ENCODE results near the gene PTDSS2. TPM values are rescaled to one million over a fixed set of nuclear protein-coding genes. Genes with fewer than 3 reads are reported as not detected.

The PTDSS2 gene
- total RNA-seq, 4 donors from 2014 or later = 22.3 to 31.0 (median 25.3) TPM

DNA sequence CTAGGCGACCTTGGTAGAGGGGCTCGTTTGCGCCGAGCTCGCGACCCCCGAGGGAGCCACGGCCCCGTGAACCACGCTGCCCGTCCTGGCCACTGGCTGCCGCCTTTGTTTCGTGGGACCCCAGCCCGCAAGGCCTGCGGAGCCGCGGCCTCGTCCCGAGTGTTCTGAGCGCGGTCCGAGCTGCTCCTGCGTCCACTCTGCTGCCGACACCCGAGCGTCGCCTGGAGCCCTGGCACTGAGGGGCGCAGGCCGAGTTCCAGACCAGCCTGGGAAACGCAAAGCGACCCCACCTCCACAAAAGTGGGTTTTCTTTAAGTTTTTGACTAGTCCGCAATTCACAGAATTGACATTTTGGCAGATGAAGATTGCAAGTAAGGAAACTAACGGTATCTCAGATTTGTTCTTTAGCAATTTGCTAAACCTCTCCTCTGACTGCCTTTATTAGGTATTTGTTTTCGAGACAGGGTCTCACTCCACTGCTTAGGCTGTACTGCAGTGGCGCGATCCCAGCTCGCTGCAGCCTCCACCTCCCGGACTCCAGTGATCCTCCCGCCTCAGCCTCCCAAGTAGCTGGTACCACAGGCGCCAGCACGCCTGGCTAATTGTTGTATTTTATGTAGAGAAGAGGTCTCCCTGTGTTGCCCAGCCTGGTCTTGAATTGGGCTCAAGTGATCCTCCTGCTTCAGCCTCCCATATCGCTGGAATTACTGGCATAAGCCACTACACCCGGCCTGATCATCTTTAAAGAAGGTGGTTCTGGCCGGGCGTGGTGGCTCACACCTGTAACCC lies 57.8 kb downstream of the PTDSS2 start:
- Histone ChIP-seq H3K36me3 (peaks cover 9% of the 10 kb centered on the region), H3K27ac (peak overlapping the region; percentile 100), H3K4me1 (peaks cover 42% of the 10 kb centered on the region), H3K4me3 (peak overlapping the region; percentile 83), H3K9me3 (no peaks in the 10 kb centered on the region), H3K27me3 (no peaks in the 10 kb centered on the region)
- TF ChIP-seq EP300 (IDR thresholded peaks at IDR 0.05) (no peak), POLR2AphosphoS5 (IDR thresholded peaks at IDR 0.05) (no peak)
- DNase-seq (ENCODE audit: low spot score in 2 of 2) = peak in 1 of 2 donors; percentile 69
- WGBS = 62% methylated on average over 30 of the region's 45 CpGs

DNA sequence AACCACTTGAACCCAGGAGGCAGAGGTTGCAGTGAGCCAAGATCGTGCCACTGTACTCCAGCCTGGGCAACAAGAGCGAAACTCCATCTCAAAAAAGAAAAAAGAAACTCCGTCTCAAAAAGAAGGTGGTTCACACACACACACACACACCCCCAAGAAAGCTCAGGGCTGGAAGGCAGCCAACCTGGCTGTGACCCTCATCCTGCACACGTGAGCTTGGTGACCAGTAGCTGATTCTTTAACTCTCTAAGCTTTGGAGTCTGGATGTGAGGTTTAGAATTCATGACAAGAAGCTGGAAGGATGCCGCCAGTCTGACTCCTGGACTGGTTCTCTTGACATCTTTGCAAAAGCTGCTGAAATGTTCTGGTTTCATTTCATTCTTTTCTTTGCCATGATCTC lies 58.9 kb downstream of the PTDSS2 start:
- H3K4me1 ChIP-seq = peaks cover 32% of the 10 kb centered on the region
- DNase-seq (ENCODE audit: low spot score in 2 of 2) = no peak
- no peak overlapping the region for H3K27ac ChIP-seq
- no peaks in the 10 kb centered on the region for H3K9me3 ChIP-seq
- H3K27me3 ChIP-seq = no peaks in the 10 kb centered on the region
- no peak overlapping the region for H3K4me3 ChIP-seq
- no peak for TF ChIP-seq POLR2A (IDR thresholded peaks at IDR 0.05)
- TF ChIP-seq, protein P1, sequence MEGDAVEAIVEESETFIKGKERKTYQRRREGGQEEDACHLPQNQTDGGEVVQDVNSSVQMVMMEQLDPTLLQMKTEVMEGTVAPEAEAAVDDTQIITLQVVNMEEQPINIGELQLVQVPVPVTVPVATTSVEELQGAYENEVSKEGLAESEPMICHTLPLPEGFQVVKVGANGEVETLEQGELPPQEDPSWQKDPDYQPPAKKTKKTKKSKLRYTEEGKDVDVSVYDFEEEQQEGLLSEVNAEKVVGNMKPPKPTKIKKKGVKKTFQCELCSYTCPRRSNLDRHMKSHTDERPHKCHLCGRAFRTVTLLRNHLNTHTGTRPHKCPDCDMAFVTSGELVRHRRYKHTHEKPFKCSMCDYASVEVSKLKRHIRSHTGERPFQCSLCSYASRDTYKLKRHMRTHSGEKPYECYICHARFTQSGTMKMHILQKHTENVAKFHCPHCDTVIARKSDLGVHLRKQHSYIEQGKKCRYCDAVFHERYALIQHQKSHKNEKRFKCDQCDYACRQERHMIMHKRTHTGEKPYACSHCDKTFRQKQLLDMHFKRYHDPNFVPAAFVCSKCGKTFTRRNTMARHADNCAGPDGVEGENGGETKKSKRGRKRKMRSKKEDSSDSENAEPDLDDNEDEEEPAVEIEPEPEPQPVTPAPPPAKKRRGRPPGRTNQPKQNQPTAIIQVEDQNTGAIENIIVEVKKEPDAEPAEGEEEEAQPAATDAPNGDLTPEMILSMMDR (IDR thresholded peaks at IDR 0.05) = no peak
- H3K36me3 ChIP-seq = peaks cover 10% of the 10 kb centered on the region
- 91% methylated on average over 5 of the region's 5 CpGs for WGBS

DNA sequence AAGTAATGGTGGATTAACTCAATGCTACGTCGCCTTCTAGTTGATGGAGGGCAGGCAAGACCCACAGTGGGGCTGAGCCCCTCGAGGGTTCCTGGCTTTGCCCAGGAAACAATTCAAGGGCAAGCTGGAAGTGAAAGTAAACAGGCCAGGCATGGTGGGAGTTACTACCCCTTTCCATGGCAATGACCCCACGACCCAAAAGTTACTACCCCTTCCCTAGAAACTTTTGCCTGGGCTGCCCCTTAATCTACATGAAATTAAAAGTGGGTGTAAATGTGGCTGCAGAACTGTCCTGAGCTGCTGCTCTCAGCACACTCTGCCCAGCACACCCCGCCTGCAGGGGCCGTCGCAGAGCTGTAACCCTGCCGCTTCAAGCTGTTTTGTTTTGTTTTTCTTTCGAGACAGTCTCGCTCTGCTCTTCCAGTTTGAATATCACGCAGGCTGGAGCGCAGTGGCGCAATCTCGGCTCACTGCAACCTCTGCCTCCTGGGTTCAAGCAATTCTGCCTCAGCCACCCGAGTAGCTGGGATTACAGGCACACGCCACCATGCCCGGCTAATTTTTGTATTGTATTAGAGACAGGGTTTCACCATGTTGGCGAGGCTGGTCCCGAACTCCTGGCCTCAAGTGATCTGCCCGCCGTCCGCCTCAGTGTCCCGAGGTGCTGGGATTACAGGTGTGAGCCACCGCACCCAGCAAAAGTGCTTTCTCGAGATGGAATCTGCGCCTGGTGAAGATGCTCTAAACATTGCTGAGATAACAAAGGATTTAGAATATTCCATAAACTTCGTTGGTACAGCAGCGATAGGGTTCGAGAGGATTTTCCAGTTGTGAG lies 62.9 kb downstream of the PTDSS2 start:
- no peak for DNase-seq (ENCODE audit: low spot score in 2 of 2)
- H3K27ac ChIP-seq = no peak overlapping the region
- no peak overlapping the region for H3K4me3 ChIP-seq
- H3K27me3 ChIP-seq = no peaks in the 10 kb centered on the region
- peaks cover 12% of the 10 kb centered on the region for H3K36me3 ChIP-seq
- TF ChIP-seq POLR2A (IDR thresholded peaks at IDR 0.05) (no peak), POLR2AphosphoS5 (IDR thresholded peaks at IDR 0.05) (no peak), EP300 (IDR thresholded peaks at IDR 0.05) (no peak)
- TF ChIP-seq, protein P1 (IDR thresholded peaks at IDR 0.05) = no peak
- 92% methylated on average over 29 of the region's 29 CpGs for WGBS
- H3K9me3 ChIP-seq = no peaks in the 10 kb centered on the region
- H3K4me1 ChIP-seq = peaks cover 11% of the 10 kb centered on the region

DNA sequence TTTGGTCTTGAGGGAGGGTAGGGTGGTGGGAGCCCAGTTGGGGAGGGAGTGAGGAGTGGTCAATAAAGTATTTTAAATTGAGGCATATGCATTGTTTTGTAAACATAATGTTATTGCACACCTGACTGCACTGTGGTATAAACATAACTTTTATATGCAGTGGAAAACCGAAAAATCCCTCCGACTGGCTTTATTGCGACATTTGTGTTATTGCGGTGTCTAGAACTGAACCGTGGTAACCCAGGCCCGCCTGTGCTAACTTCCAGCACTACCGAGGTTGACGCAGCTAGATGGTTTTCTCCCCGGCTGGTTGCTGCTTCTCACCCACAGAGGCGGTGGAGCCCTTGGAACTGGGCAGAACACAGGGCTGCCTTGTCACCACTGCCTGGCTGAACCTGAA lies 64.5 kb downstream of the PTDSS2 start:
- Histone ChIP-seq H3K4me3 (no peak overlapping the region), H3K36me3 (peaks cover 12% of the 10 kb centered on the region), H3K27ac (peak overlapping the region; percentile 78), H3K4me1 (peaks cover 12% of the 10 kb centered on the region), H3K27me3 (no peaks in the 10 kb centered on the region), H3K9me3 (no peaks in the 10 kb centered on the region)
- 91% methylated on average over 10 of the region's 10 CpGs for WGBS
- no peak for DNase-seq (ENCODE audit: low spot score in 2 of 2)
- no peak for TF ChIP-seq POLR2AphosphoS5 (IDR thresholded peaks at IDR 0.05)
- no peak for TF ChIP-seq POLR2A (IDR thresholded peaks at IDR 0.05)
- TF ChIP-seq, protein P1 (IDR thresholded peaks at IDR 0.05) = no peak
- TF ChIP-seq EP300 (IDR thresholded peaks at IDR 0.05) = no peak

DNA sequence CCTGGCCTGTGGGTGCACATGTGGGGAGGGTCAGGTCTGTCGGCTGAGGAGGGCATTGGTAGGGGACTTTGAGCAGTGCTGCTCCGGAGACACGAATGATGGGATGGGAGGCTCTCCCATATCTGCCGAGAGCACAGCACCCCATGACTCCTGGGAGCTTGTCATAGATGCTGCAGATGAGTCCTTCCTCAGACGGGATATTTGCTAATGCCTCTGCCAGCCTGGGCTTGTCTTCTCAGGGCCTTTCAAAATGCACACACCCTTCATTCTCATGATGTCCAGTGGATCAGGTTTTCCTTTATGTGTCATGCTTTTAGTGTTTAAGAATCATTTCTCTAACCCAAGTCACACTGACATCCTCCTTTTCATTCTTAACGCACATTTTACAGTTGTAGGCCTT lies 65.1 kb downstream of the PTDSS2 start:
- Histone ChIP-seq H3K4me1 (peaks cover 12% of the 10 kb centered on the region), H3K9me3 (no peaks in the 10 kb centered on the region), H3K27ac (peak overlapping the region; percentile 78), H3K27me3 (no peaks in the 10 kb centered on the region), H3K4me3 (no peak overlapping the region), H3K36me3 (peaks cover 12% of the 10 kb centered on the region)
- no peak for TF ChIP-seq POLR2A (IDR thresholded peaks at IDR 0.05)
- no peak for TF ChIP-seq POLR2AphosphoS5 (IDR thresholded peaks at IDR 0.05)
- TF ChIP-seq, protein P1 (IDR thresholded peaks at IDR 0.05) = no peak
- TF ChIP-seq EP300 (IDR thresholded peaks at IDR 0.05) = no peak
- 73% methylated on average over 6 of the region's 6 CpGs for WGBS
- no peak for DNase-seq (ENCODE audit: low spot score in 2 of 2)

Data from suprapubic skin (tissue), 4 donors.